ENCODE measurements around the gene THEMIS2. TPM values are rescaled to one million over a fixed set of nuclear protein-coding genes. Genes with fewer than 3 reads are reported as not detected.

The THEMIS2 gene
- total and polyA plus RNA-seq, 2 of the 8 experiments (the other 6 are each of a cell fraction or from before 2014, with no cell fraction given) = 12.4 to 28.0 TPM

DNA sequence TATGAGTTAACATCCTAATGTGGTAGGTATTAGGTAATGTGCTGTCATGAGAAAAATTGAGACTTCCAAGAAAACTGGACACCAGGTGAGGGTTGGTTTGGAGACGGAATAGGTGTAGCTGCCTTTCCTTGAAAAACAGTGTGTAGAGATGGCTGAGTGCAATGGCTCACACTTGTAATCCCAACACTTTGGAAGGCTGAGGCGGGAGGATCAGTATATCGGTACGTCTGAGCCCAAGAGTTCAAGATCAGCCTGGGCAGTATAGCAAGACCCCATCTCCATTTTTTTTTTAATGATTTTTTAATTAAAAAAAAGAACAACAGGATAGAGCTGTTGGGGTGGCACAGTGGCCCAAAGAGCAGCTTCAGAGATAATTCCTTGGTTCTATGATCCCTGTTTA is 48.6 kb upstream of the THEMIS2 start:
- H2BK120ac ChIP-seq (replicated peaks; ENCODE audit: low read depth, low read length) = no peak overlapping the region
- no peak overlapping the region for H3K9ac ChIP-seq (replicated peaks in 1 of 4; ENCODE audit: extremely low read depth in 1 of 4, low read depth in 3 of 4, low read length in 3 of 4)
- H3K9me3 ChIP-seq (ENCODE audit: insufficient read depth in 2 of 2, low read depth in 1 of 2, low read length in 1 of 2) = no peaks in the 10 kb centered on the region
- H3K27me3 ChIP-seq (replicated peaks in 1 of 4; ENCODE audit: control insufficient read depth in 3 of 4, extremely low read depth in 1 of 4, insufficient read depth in 3 of 4, low read length in 3 of 4) = no peaks in the 10 kb centered on the region
- H3K56ac ChIP-seq (replicated peaks; ENCODE audit: insufficient read length, low read depth, low read length) = no peak overlapping the region
- no peak overlapping the region for H3K4me2 ChIP-seq (ENCODE audit: insufficient read depth in 1 of 2, low read depth in 2 of 2, low read length in 2 of 2)
- H2BK20ac ChIP-seq (ENCODE audit: low read length) = no peak overlapping the region
- H3K79me2 ChIP-seq (ENCODE audit: control insufficient read depth in 1 of 2, insufficient read depth in 2 of 2, low read length in 2 of 2) = no peaks in the 10 kb centered on the region
- H4K8ac ChIP-seq (ENCODE audit: extremely low read depth, insufficient read depth, low read length) = no peak overlapping the region
- H3K23me2 ChIP-seq (ENCODE audit: low read depth, low read length) = no peaks in the 10 kb centered on the region
- H3K23ac ChIP-seq (ENCODE audit: insufficient read length) = no peak overlapping the region
- no peak overlapping the region for H2BK12ac ChIP-seq (ENCODE audit: low read depth, low read length)
- H4K5ac ChIP-seq (ENCODE audit: insufficient read length, low read depth, low read length) = no peak overlapping the region
- H3K4me1 ChIP-seq (replicated peaks in 1 of 4; ENCODE audit: control insufficient read depth in 3 of 4, insufficient read depth in 4 of 4, low read length in 3 of 4) = no peaks in the 10 kb centered on the region
- no peak overlapping the region for H4K91ac ChIP-seq (replicated peaks; ENCODE audit: insufficient read length, low read length)
- H3K4me3 ChIP-seq (ENCODE audit: extremely low read depth in 1 of 4, insufficient read depth in 2 of 4, low read depth in 3 of 4, low read length in 4 of 4) = no peak overlapping the region
- H3K79me1 ChIP-seq (ENCODE audit: low read depth, low read length) = no peaks in the 10 kb centered on the region
- ChIA-PET POLR2A (ENCODE audit: partially characterized antibody) (interaction anchor here (0.6 kb wide), 1 partner anchor 27 kb away, joined by 3 read pairs; no protein-coding TSS in a partner anchor), CTCF (ENCODE audit: partially characterized antibody) (interaction anchor here (0.9 kb wide), 1 partner anchor 527 kb away, joined by 3 read pairs; no protein-coding TSS in a partner anchor)
- no peak for FAIRE-seq
- H2BK5ac ChIP-seq (ENCODE audit: low read depth, low read length) = no peak overlapping the region
- H4K20me1 ChIP-seq (replicated peaks in 1 of 2; ENCODE audit: control insufficient read depth in 1 of 2, insufficient read depth in 2 of 2, low read length in 2 of 2) = no peaks in the 10 kb centered on the region
- no peak overlapping the region for H2BK15ac ChIP-seq (ENCODE audit: low read length)
- H3K36me3 ChIP-seq (ENCODE audit: control insufficient read depth in 2 of 4, insufficient read depth in 4 of 4, low read length in 3 of 4) = no peaks in the 10 kb centered on the region; a peak in 1 of 8 replicates
- DNase-seq (ENCODE audit: low read depth in 1 of 2, low spot score in 2 of 2) = no peak
- no peak overlapping the region for H3K4ac ChIP-seq (replicated peaks; ENCODE audit: insufficient read length, low read depth, low read length)
- no peak overlapping the region for H2AK5ac ChIP-seq (ENCODE audit: low read depth, low read length)
- 92% methylated on average over 4 of the region's 4 CpGs; no CpG with 5 or more reads in 1 of the 2 experiments for WGBS, 2 experiments (ENCODE audit: extremely low coverage in 1 of 2, insufficient coverage in 1 of 2, insufficient read length in 1 of 2, insufficient replicate concordance in 2 of 2, low coverage in 1 of 2, low lambda C conversion rate in 2 of 2, missing lambda C conversion rate in 1 of 2)
- H2AFZ ChIP-seq (ENCODE audit: low read length) = no peak overlapping the region
- H3K18ac ChIP-seq (ENCODE audit: extremely low read depth, low read length) = no peak overlapping the region
- no peak overlapping the region for H3K14ac ChIP-seq (ENCODE audit: insufficient read length)
- H3K27ac ChIP-seq (ENCODE audit: low read depth, low read length) = no peak overlapping the region
- TF ChIP-seq SIX5 (IDR thresholded peaks at IDR 0.05; ENCODE audit: low read depth, low read length) = no peak
- TF ChIP-seq CREB1 (IDR thresholded peaks at IDR 0.05) = no peak
- no peak for TF ChIP-seq JUN (IDR thresholded peaks at IDR 0.05; ENCODE audit: low read depth, low read length)
- TF ChIP-seq BRCA1 (IDR thresholded peaks at IDR 0.05; ENCODE audit: low read depth, low read length) = no peak
- TF ChIP-seq NRF1 (IDR thresholded peaks at IDR 0.05; ENCODE audit: low read depth, low read length) = no peak
- TF ChIP-seq POU5F1 (IDR thresholded peaks at IDR 0.05; ENCODE audit: low read depth, low read length) = no peak
- no peak for TF ChIP-seq SRF (IDR thresholded peaks at IDR 0.05; ENCODE audit: low read depth, low read length)
- no peak for TF ChIP-seq ZNF274 (IDR thresholded peaks at IDR 0.05; ENCODE audit: borderline replicate concordance, extremely low read depth, low read length)
- no peak for TF ChIP-seq CBX8 (IDR thresholded peaks at IDR 0.05; ENCODE audit: borderline replicate concordance, low read depth, low read length)
- no peak for TF ChIP-seq RFX5 (IDR thresholded peaks at IDR 0.05; ENCODE audit: borderline replicate concordance, low read depth, low read length)
- TF ChIP-seq POLR2A (IDR thresholded peaks at IDR 0.05; ENCODE audit: control extremely low read depth in 1 of 2, low read depth in 2 of 2, low read length in 2 of 2) = no peak
- no peak for TF ChIP-seq SP2 (IDR thresholded peaks at IDR 0.05; ENCODE audit: low read length)
- TF ChIP-seq MAFK (IDR thresholded peaks at IDR 0.05; ENCODE audit: low read depth, low read length) = no peak
- no peak for TF ChIP-seq HDAC2 (IDR thresholded peaks at IDR 0.05; ENCODE audit: borderline replicate concordance in 1 of 2, low read depth in 2 of 2, low read length in 2 of 2)
- no peak for TF ChIP-seq RXRA (IDR thresholded peaks at IDR 0.05; ENCODE audit: insufficient read depth, low read depth, low read length)
- TF ChIP-seq TAF7 (optimal IDR thresholded peaks at IDR 0.05; ENCODE audit: borderline replicate concordance, low read depth, low read length) = no peak
